ENCODE measurements around the gene YPEL2.

The YPEL2 gene

DNA sequence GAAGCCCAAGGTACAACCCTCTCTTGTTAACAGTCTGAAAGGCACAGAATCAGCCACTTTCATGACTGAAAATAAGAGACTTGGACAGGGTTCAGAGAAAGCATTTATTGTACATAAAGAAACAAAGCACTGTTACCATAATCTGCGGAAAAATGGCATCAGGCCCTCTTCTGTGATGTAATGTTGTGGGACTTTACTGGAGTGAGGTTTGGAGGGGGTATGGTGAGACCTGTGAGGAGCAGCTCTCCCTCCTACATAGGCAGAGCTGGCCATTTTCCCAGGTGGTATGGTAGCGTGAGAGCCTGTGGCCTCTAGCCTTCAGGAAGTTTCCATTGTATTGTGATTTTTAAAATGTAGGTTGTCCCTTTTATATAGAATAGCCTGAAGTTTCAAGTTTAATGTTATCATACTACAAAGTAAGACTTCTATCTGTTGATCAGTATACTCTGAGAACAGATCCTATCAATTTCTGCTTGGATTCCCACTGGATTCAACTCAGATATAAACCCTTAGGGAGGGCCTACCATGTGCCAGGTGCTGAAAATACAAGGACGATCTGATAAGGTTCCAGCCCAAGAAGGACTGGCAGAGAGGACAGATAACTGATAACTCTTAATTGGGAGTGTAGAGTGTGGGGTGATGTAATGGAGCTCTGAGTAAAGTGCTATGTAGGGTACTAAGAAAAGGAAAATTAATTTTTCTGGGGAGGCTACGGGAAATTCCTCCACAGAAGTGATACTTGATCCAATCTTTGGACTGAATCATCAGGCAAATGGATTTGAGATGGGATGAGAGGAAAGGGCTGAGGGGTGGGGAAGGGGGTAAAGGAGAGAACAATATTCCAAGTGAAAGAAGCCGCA, 4.1 kb upstream of the YPEL2 start:
- no peak for DNase-seq
- H2AFZ ChIP-seq (ENCODE audit: low read depth, low read length): no peak overlapping the region
- no peak overlapping the region for H4K91ac ChIP-seq (ENCODE audit: low read length)
- no peak overlapping the region for H3K9ac ChIP-seq (ENCODE audit: low read length)
- H2BK120ac ChIP-seq (ENCODE audit: low read depth, low read length): no peak overlapping the region
- H3K18ac ChIP-seq (ENCODE audit: low read depth in 1 of 2, low read length in 2 of 2): no peak overlapping the region
- no peak overlapping the region for H3K4me2 ChIP-seq (ENCODE audit: low read length, poor library complexity, severe bottlenecking)
- H4K8ac ChIP-seq (ENCODE audit: low read length): no peak overlapping the region
- no peak overlapping the region for H3K4ac ChIP-seq (ENCODE audit: low read depth in 1 of 2, low read length in 2 of 2)
- peaks cover 6% of the 10 kb centered on the region for H3K4me1 ChIP-seq (ENCODE audit: control insufficient read depth, insufficient read depth, low read depth, low read length)
- no peak overlapping the region for H2BK12ac ChIP-seq (ENCODE audit: low read length in 2 of 2)
- H3K23ac ChIP-seq (ENCODE audit: low read length in 2 of 2): no peak overlapping the region
- no peak overlapping the region for H2BK5ac ChIP-seq (ENCODE audit: low read depth, low read length, poor library complexity, severe bottlenecking)
- H3K79me1 ChIP-seq (replicated peaks; ENCODE audit: low read length, poor library complexity, severe bottlenecking): peaks cover under 1% of the 10 kb centered on the region
- H3K14ac ChIP-seq (ENCODE audit: low read length in 2 of 2): no peak overlapping the region
- no peaks in the 10 kb centered on the region for H3K36me3 ChIP-seq (ENCODE audit: control insufficient read depth in 1 of 2, insufficient read depth in 2 of 2, low read depth in 1 of 2, low read length in 2 of 2)
- no peak overlapping the region for H2BK15ac ChIP-seq (ENCODE audit: low read depth, poor library complexity, severe bottlenecking)
- H3K27me3 ChIP-seq (ENCODE audit: control insufficient read depth in 1 of 2, insufficient read depth in 1 of 2, low read length in 2 of 2): peaks cover 0 to 4% of the 10 kb centered on the region in 2 experiments
- H3K27ac ChIP-seq (ENCODE audit: low read length, poor library complexity, severe bottlenecking): no peak overlapping the region
- WGBS: 94% methylated on average over 4 of the region's 5 CpGs
- H3K4me3 ChIP-seq (ENCODE audit: insufficient read depth in 1 of 2, low read depth in 1 of 2, low read length in 2 of 2): no peak overlapping the region
- H2AK5ac ChIP-seq (ENCODE audit: low read length, severe bottlenecking): peak overlapping the region; percentile 18
- no peaks in the 10 kb centered on the region for H3K9me3 ChIP-seq (ENCODE audit: control insufficient read depth, low read length)

DNA sequence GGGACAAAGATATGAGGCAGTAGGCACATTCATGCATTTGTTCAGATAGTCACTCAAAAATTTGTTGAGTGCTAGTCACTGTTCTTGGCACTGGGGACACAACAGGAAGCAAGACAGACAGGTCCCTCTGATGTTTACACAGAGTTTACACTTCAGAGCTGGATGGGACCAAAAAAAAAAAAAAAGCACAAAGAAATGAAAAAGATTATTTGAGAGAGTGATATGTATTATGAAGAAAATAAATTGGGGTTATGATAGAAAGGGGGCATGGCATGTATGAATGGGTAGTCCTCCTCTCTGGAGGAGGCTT, 3.5 kb upstream of the YPEL2 start:
- no peak overlapping the region for H3K9ac ChIP-seq (ENCODE audit: low read length)
- no peak overlapping the region for H4K91ac ChIP-seq (ENCODE audit: low read length)
- no peaks in the 10 kb centered on the region for H3K36me3 ChIP-seq (ENCODE audit: control insufficient read depth in 1 of 2, insufficient read depth in 2 of 2, low read depth in 1 of 2, low read length in 2 of 2)
- peaks cover 4% of the 10 kb centered on the region for H3K79me1 ChIP-seq (replicated peaks; ENCODE audit: low read length, poor library complexity, severe bottlenecking)
- no peak overlapping the region for H2BK15ac ChIP-seq (ENCODE audit: low read depth, poor library complexity, severe bottlenecking)
- H3K9me3 ChIP-seq (ENCODE audit: control insufficient read depth, low read length): no peaks in the 10 kb centered on the region
- no peak overlapping the region for H3K4ac ChIP-seq (ENCODE audit: low read depth in 1 of 2, low read length in 2 of 2)
- H2BK5ac ChIP-seq (ENCODE audit: low read depth, low read length, poor library complexity, severe bottlenecking): no peak overlapping the region
- no peak overlapping the region for H3K14ac ChIP-seq (ENCODE audit: low read length in 2 of 2)
- DNase-seq: no peak
- no peak overlapping the region for H3K27ac ChIP-seq (ENCODE audit: low read length, poor library complexity, severe bottlenecking)
- no peak overlapping the region for H3K18ac ChIP-seq (ENCODE audit: low read depth in 1 of 2, low read length in 2 of 2)
- no peak overlapping the region for H3K23ac ChIP-seq (ENCODE audit: low read length in 2 of 2)
- peaks cover 10% of the 10 kb centered on the region for H3K4me1 ChIP-seq (ENCODE audit: control insufficient read depth, insufficient read depth, low read depth, low read length)
- H3K4me2 ChIP-seq (ENCODE audit: low read length, poor library complexity, severe bottlenecking): no peak overlapping the region
- no peak overlapping the region for H2BK120ac ChIP-seq (ENCODE audit: low read depth, low read length)
- no peak overlapping the region for H4K8ac ChIP-seq (ENCODE audit: low read length)
- H2AFZ ChIP-seq (ENCODE audit: low read depth, low read length): no peak overlapping the region
- no peak overlapping the region for H2AK5ac ChIP-seq (ENCODE audit: low read length, severe bottlenecking)
- H2BK12ac ChIP-seq (ENCODE audit: low read length in 2 of 2): no peak overlapping the region
- no peak overlapping the region for H3K4me3 ChIP-seq (ENCODE audit: insufficient read depth in 1 of 2, low read depth in 1 of 2, low read length in 2 of 2)
- H3K27me3 ChIP-seq (ENCODE audit: control insufficient read depth in 1 of 2, insufficient read depth in 1 of 2, low read length in 2 of 2): peaks cover 0 to 9% of the 10 kb centered on the region in 2 experiments

DNA sequence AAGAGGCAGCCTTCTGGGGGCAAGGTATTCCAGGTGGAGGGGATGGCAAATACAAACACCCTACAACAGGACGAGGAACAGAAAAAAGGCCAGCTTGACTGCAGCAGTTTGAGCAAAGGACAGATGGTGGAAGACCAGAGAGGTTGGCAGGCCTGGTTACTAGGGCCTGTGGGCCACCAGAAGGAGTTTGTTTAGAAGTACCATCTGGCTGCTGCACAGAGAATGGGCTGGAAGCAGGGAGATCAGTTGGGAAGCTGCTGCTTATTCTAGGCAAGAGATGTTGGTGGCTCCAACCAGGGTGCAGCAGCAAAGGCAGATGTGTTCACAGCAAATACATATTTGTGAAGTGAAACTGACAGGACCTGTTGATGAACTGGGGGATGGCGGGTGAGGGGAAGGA, 2.9 kb upstream of the YPEL2 start:
- WGBS: 96% methylated on average over 2 of the region's 2 CpGs
- Histone ChIP-seq H3K79me1 (replicated peaks; ENCODE audit: low read length, poor library complexity, severe bottlenecking) (peaks cover 4% of the 10 kb centered on the region), H3K23ac (ENCODE audit: low read length in 2 of 2) (no peak overlapping the region), H2BK120ac (ENCODE audit: low read depth, low read length) (no peak overlapping the region), H2BK12ac (ENCODE audit: low read length in 2 of 2) (peak overlapping the region in 1 of 2 experiments; percentile 89), H2AK5ac (ENCODE audit: low read length, severe bottlenecking) (peak overlapping the region; percentile 17), H3K14ac (ENCODE audit: low read length in 2 of 2) (no peak overlapping the region), H4K91ac (ENCODE audit: low read length) (peak overlapping the region; percentile 11), H3K9ac (ENCODE audit: low read length) (no peak overlapping the region), H3K27me3 (ENCODE audit: control insufficient read depth in 1 of 2, insufficient read depth in 1 of 2, low read length in 2 of 2) (peaks cover 0 to 15% of the 10 kb centered on the region in 2 experiments), H3K4me2 (ENCODE audit: low read length, poor library complexity, severe bottlenecking) (no peak overlapping the region), H2BK15ac (ENCODE audit: low read depth, poor library complexity, severe bottlenecking) (no peak overlapping the region), H3K4me3 (ENCODE audit: insufficient read depth in 1 of 2, low read depth in 1 of 2, low read length in 2 of 2) (no peak overlapping the region), H3K9me3 (ENCODE audit: control insufficient read depth, low read length) (no peaks in the 10 kb centered on the region), H3K18ac (ENCODE audit: low read depth in 1 of 2, low read length in 2 of 2) (peak overlapping the region in 1 of 2 experiments; percentile 75), H3K36me3 (ENCODE audit: control insufficient read depth in 1 of 2, insufficient read depth in 2 of 2, low read depth in 1 of 2, low read length in 2 of 2) (no peaks in the 10 kb centered on the region), H3K4me1 (ENCODE audit: control insufficient read depth, insufficient read depth, low read depth, low read length) (peaks cover 13% of the 10 kb centered on the region), H3K4ac (ENCODE audit: low read depth in 1 of 2, low read length in 2 of 2) (peak overlapping the region in 1 of 2 experiments; percentile 46), H3K27ac (ENCODE audit: low read length, poor library complexity, severe bottlenecking) (no peak overlapping the region), H2BK5ac (ENCODE audit: low read depth, low read length, poor library complexity, severe bottlenecking) (no peak overlapping the region), H2AFZ (ENCODE audit: low read depth, low read length) (no peak overlapping the region), H4K8ac (ENCODE audit: low read length) (peak overlapping the region; percentile 27)
- DNase-seq: peak; percentile 38

DNA sequence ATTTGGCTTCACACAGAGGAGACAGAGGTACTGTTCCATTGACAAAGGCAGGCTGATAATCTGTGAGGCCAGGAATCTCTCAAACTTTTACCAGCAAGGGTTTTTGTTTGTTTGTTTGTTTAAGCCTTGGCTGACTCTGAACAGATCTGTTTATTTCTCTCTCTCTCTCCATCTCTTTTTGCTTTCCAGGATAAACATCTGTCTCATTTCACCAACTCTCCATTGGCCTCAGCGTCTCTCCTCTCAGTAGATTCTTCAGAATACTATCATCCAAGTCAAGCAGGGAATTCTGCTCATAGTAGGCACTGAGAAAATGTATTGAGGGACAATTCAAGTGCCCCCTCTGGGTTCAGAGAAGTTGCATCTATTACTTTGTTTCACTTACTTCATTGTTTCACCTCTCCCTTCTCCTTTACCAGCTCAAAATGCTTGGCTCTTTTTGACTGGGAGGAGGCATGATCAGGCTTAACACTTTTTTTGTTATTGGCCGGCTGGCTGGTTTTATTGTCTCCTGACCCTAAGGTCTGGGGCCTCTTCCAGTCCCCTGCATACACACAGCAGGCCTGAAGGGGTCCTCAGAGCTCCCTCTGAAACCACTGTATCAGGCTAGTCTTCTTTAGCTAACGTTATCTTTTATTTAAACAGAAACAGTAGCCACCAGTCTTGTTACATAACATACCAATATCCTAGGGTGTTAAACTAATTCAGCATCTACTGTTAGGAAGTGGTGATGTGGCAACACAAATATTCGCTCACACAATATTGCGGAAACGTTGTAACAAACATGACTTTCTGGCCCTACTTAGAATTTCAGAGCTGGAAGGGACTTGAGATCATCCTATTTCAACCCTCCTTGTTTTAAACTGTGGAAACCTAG, 2.0 kb upstream of the YPEL2 start:
- Histone ChIP-seq H2AFZ (ENCODE audit: low read depth, low read length) (peak overlapping the region; percentile 18), H3K27ac (ENCODE audit: low read length, poor library complexity, severe bottlenecking) (peak overlapping the region; percentile 70), H3K4ac (ENCODE audit: low read depth in 1 of 2, low read length in 2 of 2) (no peak overlapping the region), H4K91ac (ENCODE audit: low read length) (no peak overlapping the region), H2BK15ac (ENCODE audit: low read depth, poor library complexity, severe bottlenecking) (no peak overlapping the region), H3K9me3 (ENCODE audit: control insufficient read depth, low read length) (no peaks in the 10 kb centered on the region), H3K14ac (ENCODE audit: low read length in 2 of 2) (no peak overlapping the region), H2BK120ac (ENCODE audit: low read depth, low read length) (no peak overlapping the region), H3K23ac (ENCODE audit: low read length in 2 of 2) (no peak overlapping the region), H2BK5ac (ENCODE audit: low read depth, low read length, poor library complexity, severe bottlenecking) (no peak overlapping the region), H3K9ac (ENCODE audit: low read length) (peak overlapping the region; percentile 83), H3K4me2 (ENCODE audit: low read length, poor library complexity, severe bottlenecking) (no peak overlapping the region), H2BK12ac (ENCODE audit: low read length in 2 of 2) (no peak overlapping the region), H3K4me3 (ENCODE audit: insufficient read depth in 1 of 2, low read depth in 1 of 2, low read length in 2 of 2) (no peak overlapping the region), H2AK5ac (ENCODE audit: low read length, severe bottlenecking) (no peak overlapping the region), H3K79me1 (replicated peaks; ENCODE audit: low read length, poor library complexity, severe bottlenecking) (peaks cover 7% of the 10 kb centered on the region), H4K8ac (ENCODE audit: low read length) (no peak overlapping the region), H3K27me3 (ENCODE audit: control insufficient read depth in 1 of 2, insufficient read depth in 1 of 2, low read length in 2 of 2) (peaks cover 0 to 23% of the 10 kb centered on the region in 2 experiments), H3K18ac (ENCODE audit: low read depth in 1 of 2, low read length in 2 of 2) (no peak overlapping the region), H3K4me1 (ENCODE audit: control insufficient read depth, insufficient read depth, low read depth, low read length) (peaks cover 16% of the 10 kb centered on the region), H3K36me3 (ENCODE audit: control insufficient read depth in 1 of 2, insufficient read depth in 2 of 2, low read depth in 1 of 2, low read length in 2 of 2) (no peaks in the 10 kb centered on the region)
- peak; percentile 90 for DNase-seq
- WGBS: 10% methylated on average over 6 of the region's 6 CpGs

Measured in mesenchymal stem cell (in vitro differentiated cells and primary cell).